Inflammatory macrophage treated with lipopolysaccharide for 4 hours (primary cell): ENCODE measurements around the gene BRSK2.
"Not testable (repeated sequence)": the region's sequence is repeated elsewhere in the genome, so short reads cannot be mapped to it uniquely, and the experiment has no call there.

Experiments used
- DNase-seq: peaks from one replicate; pipeline ENCODE4 v3.0.0-alpha.2; 2020

The BRSK2 gene

GRCh38 chr11:1389932-1390568, at the start of gene BRSK2:
TSS of gene BRSK2 (plus strand) at chr11:1389934. CDS start at chr11:1390285, 351 bp downstream.
- no peak for DNase-seq

- DNase-seq = no peak
Observed at GRCh38 chr11:1340111-1340510, 49.6 kb upstream of the BRSK2 start.

GRCh38 chr11:1341226-1341625, 48.5 kb upstream of the BRSK2 start:
- not testable (repeated sequence) for DNase-seq

GRCh38 chr11:1341928-1342524, 47.7 kb upstream of the BRSK2 start:
- peak; percentile 71 for DNase-seq

GRCh38 chr11:1342946-1343345, 46.8 kb upstream of the BRSK2 start:
- DNase-seq = no peak

GRCh38 chr11:1343391-1344055, 46.2 kb upstream of the BRSK2 start:
- no peak for DNase-seq

GRCh38 chr11:1344056-1344635, 45.6 kb upstream of the BRSK2 start:
- no peak for DNase-seq

GRCh38 chr11:1345737-1346513, 43.8 kb upstream of the BRSK2 start:
- peak; percentile 11 for DNase-seq

GRCh38 chr11:1346669-1347390, 42.9 kb upstream of the BRSK2 start:
- DNase-seq = no peak

- DNase-seq = not testable (repeated sequence)
Observed at GRCh38 chr11:1347411-1347999, 42.2 kb upstream of the BRSK2 start.

- DNase-seq = no peak
Observed at GRCh38 chr11:1348146-1348795, 41.5 kb upstream of the BRSK2 start.

GRCh38 chr11:1348796-1349326, 40.9 kb upstream of the BRSK2 start:
- no peak for DNase-seq

GRCh38 chr11:1349327-1350041, 40.2 kb upstream of the BRSK2 start:
- no peak for DNase-seq

- no peak for DNase-seq
Observed at GRCh38 chr11:1350086-1350725, 39.5 kb upstream of the BRSK2 start.

GRCh38 chr11:1351278-1351937, 38.3 kb upstream of the BRSK2 start:
- DNase-seq = no peak

- no peak for DNase-seq
Observed at GRCh38 chr11:1352696-1353382, 36.9 kb upstream of the BRSK2 start.

- DNase-seq = no peak
Observed at GRCh38 chr11:1353383-1354124, 36.2 kb upstream of the BRSK2 start.
